HCEC 1CT (cell line): ENCODE measurements around the gene GNAT1.

Experiments
- DNase-seq: peaks from one replicate; pipeline ENCODE4 v3.0.0-alpha.2; 2017

GNAT1 gene

GRCh38 chr3:50182533-50183099, 8.8 kb upstream of the GNAT1 start:
- no peak for DNase-seq

GRCh38 chr3:50183755-50184154, 7.7 kb upstream of the GNAT1 start:
- no peak for DNase-seq

- no peak for DNase-seq
Measured at GRCh38 chr3:50184242-50184978, 7.0 kb upstream of the GNAT1 start.

- DNase-seq, result no peak
Measured at GRCh38 chr3:50185230-50185629, 6.2 kb upstream of the GNAT1 start.

GRCh38 chr3:50186096-50186495, 5.3 kb upstream of the GNAT1 start:
- DNase-seq, result no peak

GRCh38 chr3:50187750-50188149, 3.7 kb upstream of the GNAT1 start:
- DNase-seq, result no peak

- peak; percentile 77 for DNase-seq
Measured at GRCh38 chr3:50189274-50189673, 2.1 kb upstream of the GNAT1 start.

GRCh38 chr3:50189989-50190388, 1.4 kb upstream of the GNAT1 start:
- DNase-seq, result no peak

GRCh38 chr3:50192124-50192523, 714 bp downstream of the GNAT1 start:
- DNase-seq, result no peak

- DNase-seq, result peak; percentile 27
Measured at GRCh38 chr3:50192689-50193141, 1.3 kb downstream of the GNAT1 start.

- no peak for DNase-seq
Measured at GRCh38 chr3:50193286-50193685, 1.9 kb downstream of the GNAT1 start.

GRCh38 chr3:50193746-50194127, 2.3 kb downstream of the GNAT1 start:
- DNase-seq, result no peak

- peak; percentile 54 for DNase-seq
Measured at GRCh38 chr3:50194128-50194902, 2.9 kb downstream of the GNAT1 start.

- DNase-seq, result peak; percentile 34
Measured at GRCh38 chr3:50194903-50195500, 3.6 kb downstream of the GNAT1 start.

GRCh38 chr3:50195501-50196252, 4.3 kb downstream of the GNAT1 start:
- no peak for DNase-seq

- DNase-seq, result no peak
Measured at GRCh38 chr3:50196253-50196801, 4.9 kb downstream of the GNAT1 start.

- no peak for DNase-seq
Measured at GRCh38 chr3:50201573-50202315, 10.3 kb downstream of the GNAT1 start.

- no peak for DNase-seq
Measured at GRCh38 chr3:50202353-50203112, 11.1 kb downstream of the GNAT1 start.

- no peak for DNase-seq
Measured at GRCh38 chr3:50203113-50203808, 11.9 kb downstream of the GNAT1 start.
